GM21423 (cell line): ENCODE measurements around the gene PHETA2.

ENCODE experiments used
- ATAC-seq: cut with Tn5 transposase; IDR thresholded peaks from one replicate; pipeline ENCODE4 v1.9.1; 2021; ENCODE audit warnings: mild to moderate bottlenecking, moderate library complexity; ENCODE audit not compliant: unreplicated experiment

PHETA2 gene

GRCh38 chr22:42074132-42074811, at the start of gene PHETA2:
PHETA2 (plus strand) TSS chr22:42074248; CDS start chr22:42077294, 3,046 bp downstream.
- no peak for ATAC-seq

GRCh38 chr22:42025421-42025820, 48.6 kb upstream of the PHETA2 start:
- ATAC-seq: no peak

- ATAC-seq: no peak
Measured at GRCh38 chr22:42026705-42027104, 47.3 kb upstream of the PHETA2 start.

- ATAC-seq: no peak
Measured at GRCh38 chr22:42033263-42034181, 40.5 kb upstream of the PHETA2 start.

GRCh38 chr22:42035256-42035655, 38.8 kb upstream of the PHETA2 start:
- ATAC-seq: no peak

GRCh38 chr22:42039271-42039670, 34.8 kb upstream of the PHETA2 start:
- ATAC-seq: no peak

- ATAC-seq: no peak
Measured at GRCh38 chr22:42041784-42042183, 32.3 kb upstream of the PHETA2 start.

GRCh38 chr22:42050641-42051180, 23.3 kb upstream of the PHETA2 start:
- ATAC-seq: no peak

GRCh38 chr22:42052765-42053164, 21.3 kb upstream of the PHETA2 start:
- ATAC-seq: no peak

GRCh38 chr22:42056757-42057511, 17.1 kb upstream of the PHETA2 start:
- no peak for ATAC-seq

- ATAC-seq: no peak
Measured at GRCh38 chr22:42060489-42060888, 13.6 kb upstream of the PHETA2 start.

- no peak for ATAC-seq
Measured at GRCh38 chr22:42061041-42061440, 13.0 kb upstream of the PHETA2 start.

- ATAC-seq: no peak
Measured at GRCh38 chr22:42062506-42063170, 11.4 kb upstream of the PHETA2 start.

- no peak for ATAC-seq
Measured at GRCh38 chr22:42064629-42065028, 9.4 kb upstream of the PHETA2 start.

GRCh38 chr22:42065438-42066125, 8.5 kb upstream of the PHETA2 start:
- no peak for ATAC-seq

GRCh38 chr22:42066126-42066761, 7.8 kb upstream of the PHETA2 start:
- no peak for ATAC-seq

GRCh38 chr22:42066937-42067336, 7.1 kb upstream of the PHETA2 start:
- no peak for ATAC-seq

- ATAC-seq: no peak
Measured at GRCh38 chr22:42067671-42068251, 6.3 kb upstream of the PHETA2 start.

GRCh38 chr22:42068291-42068690, 5.8 kb upstream of the PHETA2 start:
- no peak for ATAC-seq
